HFFc6 (cell line): ENCODE data around the gene RBFOX2. TPM values are rescaled to one million over a fixed set of nuclear protein-coding genes. Genes with fewer than 3 reads are reported as not detected.

Experiments
- DNase-seq: peaks from one replicate; pipeline ENCODE4 v3.0.0-alpha.2; 2018
- H3K27ac Mint-ChIP-seq: 2 replicates; pipeline ENCODE4 v1.8.0; 2020; ENCODE audit warnings: mild to moderate bottlenecking, mixed read lengths
- H3K27me3 Mint-ChIP-seq: 2 replicates; pipeline ENCODE4 v1.8.0; 2021; ENCODE audit warnings: mild to moderate bottlenecking, moderate library complexity, mixed read lengths; ENCODE audit not compliant: insufficient read depth
- H3K36me3 Mint-ChIP-seq: 2 replicates; pipeline ENCODE4 v1.8.0; 2021; ENCODE audit warnings: low read depth, mixed read lengths
- H3K4me1 Mint-ChIP-seq: 2 replicates; pipeline ENCODE4 v1.8.0; 2020; ENCODE audit warnings: low read depth, mixed read lengths
- H3K4me3 Mint-ChIP-seq: 2 replicates; pipeline ENCODE4 v1.8.0; 2020; ENCODE audit warnings: mild to moderate bottlenecking, moderate library complexity, mixed read lengths
- H3K9me3 Mint-ChIP-seq: 2 replicates; pipeline ENCODE4 v1.8.0; 2020; ENCODE audit warnings: mild to moderate bottlenecking, mixed read lengths
- total RNA-seq, 6 experiments: library from RNA; stranded (reverse); fragmentation: NEBNext Ultra II Directional; extraction: Animal tissue kit (Norgen Biotek cat#: 25700); gene quantifications; 2 replicates in 1 of 6; 3 replicates in 5 of 6; pipeline ENCODE4 v1.2.3, GENCODE V29; 2021
- TF ChIP-seq, protein P1 (sequence below): fragments of 200-600 bp; sonication (generic); IDR thresholded peaks from 2 replicates; pipeline ENCODE4 v1.5.0; 2021; ENCODE audit warnings: antibody characterized with exemption, mild to moderate bottlenecking

RBFOX2 gene
- total RNA-seq, 6 experiments from 2014 or later = 139 to 165 (median 155) TPM

DNA sequence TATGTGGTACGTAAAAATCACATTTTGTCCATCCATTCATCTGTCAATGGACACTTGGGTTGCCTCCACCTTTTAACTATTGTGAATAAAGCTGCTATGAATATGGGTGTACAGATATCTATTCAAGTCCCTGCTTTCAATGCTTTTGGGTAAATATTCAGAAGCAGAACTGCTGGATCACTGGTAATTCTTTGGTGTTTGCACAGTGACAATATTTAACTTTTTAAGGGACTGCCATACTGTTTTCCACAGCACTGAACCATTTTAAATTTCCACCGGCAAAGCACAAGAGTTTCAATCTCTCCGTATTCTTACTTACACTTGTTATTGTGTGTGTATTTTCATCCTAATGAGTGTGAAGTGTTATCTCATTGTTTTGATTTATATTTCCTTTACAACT lies 79.4 kb downstream of the RBFOX2 start:
- Mint-ChIP-seq H3K27ac (no peak overlapping the region), H3K9me3 (no peaks in the 10 kb centered on the region), H3K4me3 (no peak overlapping the region), H3K36me3 (no peaks in the 10 kb centered on the region), H3K4me1 (peaks cover 24% of the 10 kb centered on the region), H3K27me3 (no peaks in the 10 kb centered on the region)
- no peak for DNase-seq
- TF ChIP-seq, protein P1, sequence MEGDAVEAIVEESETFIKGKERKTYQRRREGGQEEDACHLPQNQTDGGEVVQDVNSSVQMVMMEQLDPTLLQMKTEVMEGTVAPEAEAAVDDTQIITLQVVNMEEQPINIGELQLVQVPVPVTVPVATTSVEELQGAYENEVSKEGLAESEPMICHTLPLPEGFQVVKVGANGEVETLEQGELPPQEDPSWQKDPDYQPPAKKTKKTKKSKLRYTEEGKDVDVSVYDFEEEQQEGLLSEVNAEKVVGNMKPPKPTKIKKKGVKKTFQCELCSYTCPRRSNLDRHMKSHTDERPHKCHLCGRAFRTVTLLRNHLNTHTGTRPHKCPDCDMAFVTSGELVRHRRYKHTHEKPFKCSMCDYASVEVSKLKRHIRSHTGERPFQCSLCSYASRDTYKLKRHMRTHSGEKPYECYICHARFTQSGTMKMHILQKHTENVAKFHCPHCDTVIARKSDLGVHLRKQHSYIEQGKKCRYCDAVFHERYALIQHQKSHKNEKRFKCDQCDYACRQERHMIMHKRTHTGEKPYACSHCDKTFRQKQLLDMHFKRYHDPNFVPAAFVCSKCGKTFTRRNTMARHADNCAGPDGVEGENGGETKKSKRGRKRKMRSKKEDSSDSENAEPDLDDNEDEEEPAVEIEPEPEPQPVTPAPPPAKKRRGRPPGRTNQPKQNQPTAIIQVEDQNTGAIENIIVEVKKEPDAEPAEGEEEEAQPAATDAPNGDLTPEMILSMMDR = no peak

DNA sequence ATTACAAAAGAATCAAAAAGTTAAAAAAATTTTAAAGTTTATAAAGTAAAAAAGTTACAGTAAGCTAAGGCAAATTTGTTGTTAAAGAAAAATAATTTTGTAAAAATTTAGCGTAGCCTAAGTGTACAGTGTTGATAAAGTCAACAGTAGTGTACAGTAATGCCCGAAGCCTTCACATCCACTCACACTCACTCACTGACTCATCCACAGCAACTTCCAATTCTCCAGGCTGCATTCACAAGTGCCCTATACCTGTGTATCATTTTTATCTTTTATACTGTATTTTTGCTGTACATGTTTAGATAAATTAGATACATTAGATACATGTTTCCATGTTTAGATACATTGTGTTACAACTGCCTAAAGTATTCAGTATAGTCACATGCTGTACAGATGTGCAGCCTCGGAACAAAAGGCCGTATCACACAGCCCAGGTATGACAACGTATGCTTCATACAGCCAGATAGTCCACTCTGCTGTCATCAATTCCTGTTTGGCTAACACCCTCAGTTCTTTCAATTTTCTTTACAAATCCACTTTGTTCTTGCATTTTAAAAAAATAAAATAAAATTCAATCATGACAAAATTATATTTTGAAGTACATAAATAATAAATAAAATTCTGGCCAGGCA lies 80.7 kb downstream of the RBFOX2 start:
- DNase-seq = peak; percentile 44
- Mint-ChIP-seq H3K27me3 (no peaks in the 10 kb centered on the region), H3K27ac (no peak overlapping the region), H3K4me3 (no peak overlapping the region), H3K9me3 (no peaks in the 10 kb centered on the region), H3K4me1 (peaks cover 17% of the 10 kb centered on the region), H3K36me3 (no peaks in the 10 kb centered on the region)
- TF ChIP-seq, protein P1 = no peak

DNA sequence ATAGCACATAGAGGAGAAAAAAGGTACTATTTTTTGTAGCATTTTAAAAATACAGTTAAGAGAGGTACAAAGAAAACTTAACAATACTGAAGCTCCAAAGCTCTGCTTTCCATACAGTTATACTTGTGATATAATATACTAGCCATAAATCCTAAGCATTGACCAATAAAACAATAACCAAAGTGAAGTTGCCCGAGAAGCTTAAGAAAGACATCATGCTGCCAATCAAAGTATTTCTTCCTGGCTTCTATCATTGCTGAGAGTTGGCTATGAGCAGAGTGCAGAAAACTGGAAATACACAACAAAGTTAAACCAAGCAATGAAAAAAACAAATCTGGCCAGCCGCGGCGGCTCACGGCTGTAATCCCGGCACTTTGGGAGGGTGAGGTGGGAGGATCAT lies 84.2 kb downstream of the RBFOX2 start:
- TF ChIP-seq, protein P1 = no peak
- no peaks in the 10 kb centered on the region for H3K9me3 Mint-ChIP-seq
- H3K27me3 Mint-ChIP-seq = no peaks in the 10 kb centered on the region
- no peaks in the 10 kb centered on the region for H3K36me3 Mint-ChIP-seq
- DNase-seq = no peak
- peaks cover 21% of the 10 kb centered on the region for H3K4me1 Mint-ChIP-seq
- H3K27ac Mint-ChIP-seq = no peak overlapping the region
- no peak overlapping the region for H3K4me3 Mint-ChIP-seq

DNA sequence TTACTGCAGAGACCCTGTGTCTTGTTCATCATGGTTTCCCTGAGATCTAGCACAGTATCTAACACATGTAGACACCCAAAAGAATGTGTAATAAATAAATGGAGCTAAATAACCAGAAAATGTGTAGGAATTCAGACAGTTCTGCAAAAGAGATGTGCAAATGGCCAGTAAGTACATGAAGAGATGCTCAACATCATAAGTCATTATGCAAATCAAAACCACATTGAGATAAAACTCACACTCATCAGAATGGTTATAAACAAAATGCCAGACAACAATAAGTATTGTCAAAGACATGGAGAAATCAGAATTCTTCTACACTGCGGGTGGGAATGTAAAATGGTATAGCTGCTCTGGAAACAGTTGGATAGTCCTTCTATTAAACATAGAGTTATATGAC lies 88.5 kb downstream of the RBFOX2 start:
- Mint-ChIP-seq H3K27me3 (no peaks in the 10 kb centered on the region), H3K36me3 (no peaks in the 10 kb centered on the region; the same call in 1 of the 2 replicates), H3K4me3 (no peak overlapping the region), H3K4me1 (peaks cover 17% of the 10 kb centered on the region), H3K27ac (no peak overlapping the region), H3K9me3 (no peaks in the 10 kb centered on the region)
- DNase-seq = no peak
- TF ChIP-seq, protein P1 = no peak

DNA sequence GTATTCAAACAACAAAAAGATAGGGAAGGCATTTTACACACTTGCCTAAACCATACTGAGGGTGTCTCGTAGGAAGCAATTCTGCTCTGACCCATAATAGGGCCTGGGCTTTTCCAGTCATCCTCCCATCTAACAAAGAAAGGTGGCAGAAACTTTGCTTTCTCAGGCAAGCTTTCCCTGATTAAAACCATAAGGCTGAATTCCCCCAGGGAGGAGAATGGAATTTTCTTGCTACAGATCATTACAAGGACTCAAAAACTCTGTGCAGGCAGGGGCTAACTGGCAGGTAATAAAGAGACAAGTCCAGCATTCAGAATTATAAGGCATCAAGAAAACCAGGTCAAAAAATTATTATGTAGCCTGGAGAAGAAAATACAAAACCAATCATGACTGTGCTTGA lies 90.4 kb downstream of the RBFOX2 start:
- H3K4me3 Mint-ChIP-seq = no peak overlapping the region
- no peaks in the 10 kb centered on the region for H3K27me3 Mint-ChIP-seq
- H3K36me3 Mint-ChIP-seq = no peaks in the 10 kb centered on the region; the same call in 1 of the 2 replicates
- no peak for DNase-seq
- no peaks in the 10 kb centered on the region for H3K9me3 Mint-ChIP-seq
- H3K27ac Mint-ChIP-seq = no peak overlapping the region
- peaks cover 17% of the 10 kb centered on the region for H3K4me1 Mint-ChIP-seq
- TF ChIP-seq, protein P1 = no peak
